AG09319 (cell line): ENCODE data around the gene SLC39A8.

ENCODE experiments used
- DNase-seq: peaks from one replicate; pipeline ENCODE4 v3.0.0-alpha.2; 2010; ENCODE audit warnings: low read depth; ENCODE audit errors: extremely low read depth
- CTCF ChIP-seq: IDR thresholded peaks from 2 replicates; pipeline ENCODE4 v1.5.1; 2011; ENCODE audit warnings: low read depth, mild to moderate bottlenecking, inconsistent platforms, low read length, moderate library complexity

SLC39A8 gene

GRCh38 chr4:102219129-102219528 is 126.2 kb downstream of the SLC39A8 start:
- no peak for DNase-seq
- TF ChIP-seq CTCF, result no peak

GRCh38 chr4:102218656-102219055 is 126.6 kb downstream of the SLC39A8 start:
- DNase-seq, result no peak
- no peak for TF ChIP-seq CTCF

GRCh38 chr4:102217775-102218355 is 127.4 kb downstream of the SLC39A8 start:
- DNase-seq, result no peak
- TF ChIP-seq CTCF, result no peak

DNA sequence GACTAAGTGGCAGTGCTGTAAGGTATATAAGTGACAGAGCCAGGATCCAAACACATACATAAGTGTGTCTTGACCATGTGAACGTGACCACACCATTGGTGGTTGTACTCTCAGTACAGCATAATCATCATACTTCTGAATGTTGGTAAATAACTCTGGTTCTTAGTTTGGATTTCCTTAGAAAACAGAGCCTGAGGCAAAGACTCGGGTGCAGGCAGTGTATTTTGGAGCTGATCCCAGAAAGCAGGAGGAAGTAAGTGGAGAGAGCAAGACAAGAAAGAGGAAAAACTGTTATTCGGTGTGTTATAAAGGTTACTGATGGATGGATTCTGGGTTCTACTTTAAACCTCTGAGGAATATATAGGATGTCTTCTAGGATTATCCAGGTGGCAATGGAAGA is 127.9 kb downstream of the SLC39A8 start:
- no peak for DNase-seq
- TF ChIP-seq CTCF, result no peak

- no peak for DNase-seq
- TF ChIP-seq CTCF, result no peak
Observed at GRCh38 chr4:102216666-102217065, 128.6 kb downstream of the SLC39A8 start.

DNA sequence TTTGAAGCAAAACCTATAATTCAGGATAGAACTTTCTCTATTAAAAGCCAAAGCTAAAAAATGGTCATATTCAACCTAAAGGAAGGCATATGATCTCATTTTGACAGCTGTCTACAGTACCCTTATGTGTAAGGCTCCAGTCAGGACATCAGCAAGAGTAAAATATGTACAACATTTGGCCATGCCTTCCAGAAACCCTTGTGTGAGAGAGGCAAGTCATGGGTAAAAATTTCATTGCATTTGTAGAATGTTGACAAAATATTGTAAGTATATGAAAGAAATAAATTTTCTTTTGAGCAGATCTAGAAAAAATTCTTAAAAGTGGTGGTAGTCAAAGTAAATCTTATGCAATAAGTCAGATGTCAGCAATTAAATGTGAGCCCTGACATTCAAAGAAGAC is 132.3 kb downstream of the SLC39A8 start:
- DNase-seq, result no peak
- no peak for TF ChIP-seq CTCF
